ENCODE data around the gene KLC4.

GRCh38 chr6:43033496-43034189, 25.8 kb upstream of the KLC4 start:
- TF ChIP-seq EZH2 (IDR thresholded peaks at IDR 0.05; ENCODE audit: insufficient read depth, poor library complexity, severe bottlenecking) (no peak), EZH2phosphoT487 (IDR thresholded peaks at IDR 0.05; ENCODE audit: insufficient read depth, low read depth) (no peak)
